NCI-H2107 (cell line): ENCODE data around the gene FIP1L1.
"Not testable (repeated sequence)": the region's sequence is repeated elsewhere in the genome, so short reads cannot be mapped to it uniquely, and the experiment has no call there.

Experiments
- DNase-seq: peaks from one replicate; lab custom pipeline; 2025; lab: John Stamatoyannopoulos, UW

FIP1L1 gene

GRCh38 chr4:53377319-53378170 lies at the start of gene FIP1L1:
FIP1L1 (plus strand) TSS chr4:53377641; CDS start chr4:53377839, 198 bp downstream.
- DNase-seq: peak; percentile 74

GRCh38 chr4:53334916-53335315 lies 42.5 kb upstream of the FIP1L1 start:
- DNase-seq: not testable (repeated sequence)

- not testable (repeated sequence) for DNase-seq
Observed at GRCh38 chr4:53340145-53340544, 37.3 kb upstream of the FIP1L1 start.

GRCh38 chr4:53346392-53346791 lies 31.0 kb upstream of the FIP1L1 start:
- DNase-seq: not testable (repeated sequence)

- no peak for DNase-seq
Observed at GRCh38 chr4:53346920-53347852, 30.3 kb upstream of the FIP1L1 start.

- DNase-seq: no peak
Observed at GRCh38 chr4:53348046-53348445, 29.4 kb upstream of the FIP1L1 start.

GRCh38 chr4:53349091-53349491 lies 28.4 kb upstream of the FIP1L1 start:
- DNase-seq: no peak

- no peak for DNase-seq
Observed at GRCh38 chr4:53354012-53354722, 23.3 kb upstream of the FIP1L1 start.

GRCh38 chr4:53355930-53356521 lies 21.4 kb upstream of the FIP1L1 start:
- no peak for DNase-seq

GRCh38 chr4:53361451-53361850 lies 16.0 kb upstream of the FIP1L1 start:
- DNase-seq: no peak

GRCh38 chr4:53362093-53362492 lies 15.3 kb upstream of the FIP1L1 start:
- no peak for DNase-seq

GRCh38 chr4:53364624-53365023 lies 12.8 kb upstream of the FIP1L1 start:
- DNase-seq: no peak

GRCh38 chr4:53365121-53365485 lies 12.3 kb upstream of the FIP1L1 start:
- no peak for DNase-seq

GRCh38 chr4:53365486-53366300 lies 11.7 kb upstream of the FIP1L1 start, which contains the start of gene SCFD2:
SCFD2 (minus strand) TSS chr4:53366061.
- peak; percentile 86 for DNase-seq

GRCh38 chr4:53366301-53366716 lies 11.1 kb upstream of the FIP1L1 start:
- no peak for DNase-seq

- no peak for DNase-seq
Observed at GRCh38 chr4:53367721-53368120, 9.7 kb upstream of the FIP1L1 start.

- no peak for DNase-seq
Observed at GRCh38 chr4:53371049-53371448, 6.4 kb upstream of the FIP1L1 start.

GRCh38 chr4:53371843-53372521 lies 5.5 kb upstream of the FIP1L1 start:
- DNase-seq: no peak

- no peak for DNase-seq
Observed at GRCh38 chr4:53374777-53375258, 2.6 kb upstream of the FIP1L1 start.

GRCh38 chr4:53376900-53377299 lies 541 bp upstream of the FIP1L1 start:
- DNase-seq: no peak
